GM19397 (cell line): ENCODE data around the gene MYH9.
"Not testable (repeated sequence)": the region's sequence is repeated elsewhere in the genome, so short reads cannot be mapped to it uniquely, and the experiment has no call there.

Experiments used
- ATAC-seq: cut with Tn5 transposase; IDR thresholded peaks from one replicate; pipeline ENCODE4 v1.9.1; 2021; ENCODE audit warnings: mild to moderate bottlenecking, moderate library complexity; ENCODE audit not compliant: unreplicated experiment

MYH9 gene

GRCh38 chr22:36415415-36416168 lies 27.8 kb upstream of the MYH9 start:
- no peak for ATAC-seq

GRCh38 chr22:36413022-36413775 lies 25.4 kb upstream of the MYH9 start:
- ATAC-seq = no peak

- ATAC-seq = no peak
These were observed 24.0 kb upstream of the MYH9 start for GRCh38 chr22:36411589-36412258.

GRCh38 chr22:36409911-36410756 lies 22.4 kb upstream of the MYH9 start:
- no peak for ATAC-seq

- not testable (repeated sequence) for ATAC-seq
These were observed 21.8 kb upstream of the MYH9 start for GRCh38 chr22:36409554-36409910.

GRCh38 chr22:36409056-36409455 lies 21.3 kb upstream of the MYH9 start:
- no peak for ATAC-seq

GRCh38 chr22:36406721-36407120 lies 19.0 kb upstream of the MYH9 start:
- no peak for ATAC-seq

GRCh38 chr22:36405671-36406538 lies 18.1 kb upstream of the MYH9 start:
- ATAC-seq = no peak

- no peak for ATAC-seq
These were observed 17.5 kb upstream of the MYH9 start for GRCh38 chr22:36405221-36405661.

- no peak for ATAC-seq
These were observed 16.7 kb upstream of the MYH9 start for GRCh38 chr22:36404446-36404845.

GRCh38 chr22:36399472-36399778 lies 11.7 kb upstream of the MYH9 start:
- no peak for ATAC-seq

- ATAC-seq = no peak
These were observed 11.1 kb upstream of the MYH9 start for GRCh38 chr22:36398601-36399471.

- ATAC-seq = no peak
These were observed 9.6 kb upstream of the MYH9 start for GRCh38 chr22:36397131-36398093.

- ATAC-seq = no peak
These were observed 8.1 kb upstream of the MYH9 start for GRCh38 chr22:36395915-36396314.

GRCh38 chr22:36395055-36395849 lies 7.5 kb upstream of the MYH9 start:
- ATAC-seq = no peak

- no peak for ATAC-seq
These were observed 3.9 kb upstream of the MYH9 start for GRCh38 chr22:36391638-36392037.

- ATAC-seq = not testable (repeated sequence)
These were observed 1.4 kb upstream of the MYH9 start for GRCh38 chr22:36389122-36389521.

GRCh38 chr22:36387709-36387958 lies 133 bp downstream of the MYH9 start:
- ATAC-seq = no peak
